HL-60 (cell line): ENCODE measurements around the gene FUT8.

Source experiments
- GABPA ChIP-seq: IDR thresholded peaks from 2 replicates; pipeline ENCODE4 v1.6.1; 2012; ENCODE audit warnings: low read depth
- POLR2AphosphoS5 ChIP-seq: IDR thresholded peaks from 2 replicates; pipeline ENCODE4 v1.6.1; 2012; ENCODE audit warnings: low read depth
- TF ChIP-seq, protein P1 (sequence below): IDR thresholded peaks from one replicate; pipeline ENCODE4 v1.5.1; 2011; ENCODE audit warnings: low read length, control low read depth, inconsistent platforms; ENCODE audit not compliant: insufficient read depth

DNA sequence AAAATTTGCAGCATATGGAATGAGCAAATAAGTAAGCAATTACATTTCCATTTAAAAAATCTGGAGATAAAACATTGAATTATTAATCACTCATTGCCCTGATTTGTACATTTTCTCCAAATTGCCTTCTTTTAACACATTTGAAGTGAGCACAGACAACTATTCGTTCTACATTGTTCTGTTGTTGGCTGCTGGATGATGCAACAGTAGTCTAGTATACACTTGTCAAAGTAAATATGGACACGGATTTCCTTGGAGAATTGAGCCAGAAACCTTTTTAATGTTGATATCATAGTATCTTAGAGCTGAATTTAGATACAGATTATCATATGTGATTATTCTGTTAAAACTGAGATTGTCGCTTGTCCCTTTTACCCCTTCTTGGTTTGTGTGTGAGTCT lies 188.2 kb downstream of the FUT8 start:
- TF ChIP-seq, protein P1, sequence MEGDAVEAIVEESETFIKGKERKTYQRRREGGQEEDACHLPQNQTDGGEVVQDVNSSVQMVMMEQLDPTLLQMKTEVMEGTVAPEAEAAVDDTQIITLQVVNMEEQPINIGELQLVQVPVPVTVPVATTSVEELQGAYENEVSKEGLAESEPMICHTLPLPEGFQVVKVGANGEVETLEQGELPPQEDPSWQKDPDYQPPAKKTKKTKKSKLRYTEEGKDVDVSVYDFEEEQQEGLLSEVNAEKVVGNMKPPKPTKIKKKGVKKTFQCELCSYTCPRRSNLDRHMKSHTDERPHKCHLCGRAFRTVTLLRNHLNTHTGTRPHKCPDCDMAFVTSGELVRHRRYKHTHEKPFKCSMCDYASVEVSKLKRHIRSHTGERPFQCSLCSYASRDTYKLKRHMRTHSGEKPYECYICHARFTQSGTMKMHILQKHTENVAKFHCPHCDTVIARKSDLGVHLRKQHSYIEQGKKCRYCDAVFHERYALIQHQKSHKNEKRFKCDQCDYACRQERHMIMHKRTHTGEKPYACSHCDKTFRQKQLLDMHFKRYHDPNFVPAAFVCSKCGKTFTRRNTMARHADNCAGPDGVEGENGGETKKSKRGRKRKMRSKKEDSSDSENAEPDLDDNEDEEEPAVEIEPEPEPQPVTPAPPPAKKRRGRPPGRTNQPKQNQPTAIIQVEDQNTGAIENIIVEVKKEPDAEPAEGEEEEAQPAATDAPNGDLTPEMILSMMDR: no peak
- TF ChIP-seq GABPA (no peak), POLR2AphosphoS5 (no peak)
